Natural killer cell (primary cell): ENCODE results near the gene LMNTD2. TPM values are rescaled to one million over a fixed set of nuclear protein-coding genes. Genes with fewer than 3 reads are reported as not detected.

Source experiments
- ATAC-seq, 3 donors: fragments of 150-1000 bp in 2 of 3; fragments of 200-7000 bp in 1 of 3; cut with Tn5 transposase; 1 replicate in 1 of 3; 2 replicates in 2 of 3; pipeline ENCODE4 v1.10.0; 2021; ENCODE audit warnings: mild to moderate bottlenecking in 2 of 3, moderate library complexity in 2 of 3
- DNase-seq, 2 donors: peaks; one replicate each; pipeline versions ENCODE4 v3.0.0 to v3.0.0-alpha.2; 2013 to 2021; ENCODE audit warnings: mixed read lengths in 1 of 2
- H3K27ac ChIP-seq: one replicate; pipeline ENCODE4 v1.5.1; 2013; ENCODE audit warnings: mild to moderate bottlenecking, low read length
- H3K27me3 ChIP-seq: one replicate; pipeline ENCODE4 v1.6.1; 2013; ENCODE audit warnings: low read length; ENCODE audit not compliant: control insufficient read depth, insufficient read depth
- H3K36me3 ChIP-seq: one replicate; pipeline ENCODE4 v1.6.1; 2013; ENCODE audit warnings: low read length; ENCODE audit not compliant: control insufficient read depth, insufficient read depth
- H3K4me1 ChIP-seq: one replicate; pipeline ENCODE4 v1.6.1; 2013; ENCODE audit warnings: low read length; ENCODE audit not compliant: control insufficient read depth, insufficient read depth
- H3K4me3 ChIP-seq: one replicate; pipeline ENCODE4 v1.5.1; 2013; ENCODE audit warnings: low read length
- H3K9me3 ChIP-seq: one replicate; pipeline ENCODE4 v1.6.1; 2013; ENCODE audit warnings: low read length; ENCODE audit not compliant: control insufficient read depth, insufficient read depth
- H3K27ac Mint-ChIP-seq, 2 donors: one replicate each; pipeline ENCODE4 v1.8.0; 2022; ENCODE audit warnings: mild to moderate bottlenecking in 2 of 2, mixed read lengths in 2 of 2, moderate library complexity in 1 of 2
- H3K27me3 Mint-ChIP-seq, 2 donors: one replicate each; pipeline ENCODE4 v1.8.0; 2022; ENCODE audit warnings: low read depth in 2 of 2, mixed read lengths in 2 of 2
- H3K36me3 Mint-ChIP-seq: one replicate; pipeline ENCODE4 v1.8.0; 2022; ENCODE audit warnings: mixed read lengths
- H3K4me1 Mint-ChIP-seq, 2 donors: one replicate each; pipeline ENCODE4 v1.8.0; 2022; ENCODE audit warnings: mixed read lengths in 2 of 2
- H3K4me3 Mint-ChIP-seq: one replicate; pipeline ENCODE4 v1.8.0; 2022; ENCODE audit warnings: mild to moderate bottlenecking, moderate library complexity, mixed read lengths
- H3K9me3 Mint-ChIP-seq, 2 donors: one replicate each; pipeline ENCODE4 v1.8.0; 2022; ENCODE audit warnings: mixed read lengths in 2 of 2
- WGBS: methylation state at CpG from one replicate; pipeline ENCODE4 v1.1.7; 2013; ENCODE audit warnings: missing lambda C conversion rate; ENCODE audit not compliant: insufficient coverage; 5-methylcytosine and 5-hydroxymethylcytosine counted together
- intact Hi-C: fragments of 100-400 bp; cut with micrococcal nuclease; formaldehyde crosslinking; loops from one replicate; pipeline ENCODE4 v1.14.2; 2022
- total RNA-seq, 4 donors: library from RNA; stranded (reverse); fragments of 120-200 nt in 1 of 4; gene quantifications; one replicate each; pipeline versions ENCODE4 v1.2.3 to v1.2.4, GENCODE V29; 2013 to 2022
- TF ChIP-seq, protein P1 (sequence below): fragments of 200-600 bp; IDR thresholded peaks from one replicate; pipeline ENCODE4 v1.8.0; 2022; ENCODE audit warnings: antibody characterized with exemption

Gene LMNTD2
- total RNA-seq, 3 donors from 2014 or later (not counting 1 experiment from before 2014, with no cell fraction given): 3.5 to 5.2 (median 5.0) TPM

- H3K36me3 Mint-ChIP-seq: peaks cover 8% of the 10 kb centered on the region
- Histone ChIP-seq H3K4me1 (peaks cover 15% of the 10 kb centered on the region), H3K9me3 (no peaks in the 10 kb centered on the region), H3K27ac (no peak overlapping the region), H3K27me3 (no peaks in the 10 kb centered on the region), H3K4me3 (no peak overlapping the region), H3K36me3 (peaks cover 64% of the 10 kb centered on the region)
- no peak overlapping the region for H3K4me3 Mint-ChIP-seq
- intact Hi-C loops: no loop called here
- 81% methylated on average over 11 of the region's 11 CpGs for WGBS
- TF ChIP-seq, protein P1, sequence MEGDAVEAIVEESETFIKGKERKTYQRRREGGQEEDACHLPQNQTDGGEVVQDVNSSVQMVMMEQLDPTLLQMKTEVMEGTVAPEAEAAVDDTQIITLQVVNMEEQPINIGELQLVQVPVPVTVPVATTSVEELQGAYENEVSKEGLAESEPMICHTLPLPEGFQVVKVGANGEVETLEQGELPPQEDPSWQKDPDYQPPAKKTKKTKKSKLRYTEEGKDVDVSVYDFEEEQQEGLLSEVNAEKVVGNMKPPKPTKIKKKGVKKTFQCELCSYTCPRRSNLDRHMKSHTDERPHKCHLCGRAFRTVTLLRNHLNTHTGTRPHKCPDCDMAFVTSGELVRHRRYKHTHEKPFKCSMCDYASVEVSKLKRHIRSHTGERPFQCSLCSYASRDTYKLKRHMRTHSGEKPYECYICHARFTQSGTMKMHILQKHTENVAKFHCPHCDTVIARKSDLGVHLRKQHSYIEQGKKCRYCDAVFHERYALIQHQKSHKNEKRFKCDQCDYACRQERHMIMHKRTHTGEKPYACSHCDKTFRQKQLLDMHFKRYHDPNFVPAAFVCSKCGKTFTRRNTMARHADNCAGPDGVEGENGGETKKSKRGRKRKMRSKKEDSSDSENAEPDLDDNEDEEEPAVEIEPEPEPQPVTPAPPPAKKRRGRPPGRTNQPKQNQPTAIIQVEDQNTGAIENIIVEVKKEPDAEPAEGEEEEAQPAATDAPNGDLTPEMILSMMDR: no peak
- peaks cover 16 to 34% of the 10 kb centered on the region in 2 donors for H3K4me1 Mint-ChIP-seq
- no peak overlapping the region for H3K27ac Mint-ChIP-seq
- no peaks in the 10 kb centered on the region for H3K9me3 Mint-ChIP-seq
- ATAC-seq (no peak), DNase-seq (no peak)
- no peaks in the 10 kb centered on the region for H3K27me3 Mint-ChIP-seq
Observed at GRCh38 chr11:590997-591396, 30.5 kb upstream of the LMNTD2 start.

GRCh38 chr11:589798-590197, 29.3 kb upstream of the LMNTD2 start:
- peaks cover 57% of the 10 kb centered on the region for H3K36me3 ChIP-seq

GRCh38 chr11:587978-588380, 27.4 kb upstream of the LMNTD2 start:
- H3K4me3 ChIP-seq: no peak overlapping the region
- peaks cover 16 to 29% of the 10 kb centered on the region in 2 donors for H3K4me1 Mint-ChIP-seq
- peaks cover 14% of the 10 kb centered on the region for H3K4me1 ChIP-seq
- peaks cover 55% of the 10 kb centered on the region for H3K36me3 ChIP-seq
- TF ChIP-seq, protein P1: no peak
- ATAC-seq (peak; percentile 83 to 90 (median 83)), DNase-seq (peak in 1 of 2 donors; percentile 87)
- H3K27me3 Mint-ChIP-seq: no peaks in the 10 kb centered on the region
- WGBS: 80% methylated on average over 6 of the region's 6 CpGs
- peak overlapping the region; percentile 56 for H3K27ac ChIP-seq
- peak overlapping the region; percentile 47 for H3K4me3 Mint-ChIP-seq
- intact Hi-C loops: no loop called here
- H3K9me3 Mint-ChIP-seq: no peaks in the 10 kb centered on the region
- H3K27me3 ChIP-seq: no peaks in the 10 kb centered on the region
- peaks cover 8% of the 10 kb centered on the region for H3K36me3 Mint-ChIP-seq
- peak overlapping the region; percentile 86 to 89 for H3K27ac Mint-ChIP-seq
- no peaks in the 10 kb centered on the region for H3K9me3 ChIP-seq

More at GRCh38 chr11:589798-590197, 29.3 kb upstream of the LMNTD2 start:
- DNase-seq: no peak
- H3K9me3 ChIP-seq: no peaks in the 10 kb centered on the region
- peaks cover 16 to 33% of the 10 kb centered on the region in 2 donors for H3K4me1 Mint-ChIP-seq
- H3K27ac Mint-ChIP-seq: peak overlapping the region in 1 of 2 donors; percentile 31
- WGBS: 93% methylated on average over 26 of the region's 26 CpGs
- no peak overlapping the region for H3K27ac ChIP-seq
- no peak overlapping the region for H3K4me3 ChIP-seq
- H3K4me3 Mint-ChIP-seq: no peak overlapping the region
- intact Hi-C loops: no loop called here
- no peaks in the 10 kb centered on the region for H3K27me3 ChIP-seq
- peaks cover 8% of the 10 kb centered on the region for H3K36me3 Mint-ChIP-seq
- no peak for ATAC-seq
- no peaks in the 10 kb centered on the region for H3K9me3 Mint-ChIP-seq
- H3K4me1 ChIP-seq: peaks cover 14% of the 10 kb centered on the region
- TF ChIP-seq, protein P1: no peak
- H3K27me3 Mint-ChIP-seq: no peaks in the 10 kb centered on the region

- peaks cover 53% of the 10 kb centered on the region for H3K36me3 ChIP-seq
- peak overlapping the region; percentile 56 for H3K27ac ChIP-seq
- H3K9me3 ChIP-seq: no peaks in the 10 kb centered on the region
- H3K4me1 ChIP-seq: peaks cover 14% of the 10 kb centered on the region
- H3K36me3 Mint-ChIP-seq: peaks cover 8% of the 10 kb centered on the region
- peaks cover 16 to 29% of the 10 kb centered on the region in 2 donors for H3K4me1 Mint-ChIP-seq
- ATAC-seq (peak in 1 of 3 donors; percentile 4), DNase-seq (no peak)
- peak overlapping the region; percentile 86 to 89 for H3K27ac Mint-ChIP-seq
- H3K27me3 Mint-ChIP-seq: no peaks in the 10 kb centered on the region
- no peaks in the 10 kb centered on the region for H3K27me3 ChIP-seq
- TF ChIP-seq, protein P1: no peak
- no peaks in the 10 kb centered on the region for H3K9me3 Mint-ChIP-seq
- 73% methylated on average over 7 of the region's 8 CpGs for WGBS
- intact Hi-C loops: no loop called here
- H3K4me3 ChIP-seq: no peak overlapping the region
- no peak overlapping the region for H3K4me3 Mint-ChIP-seq
Observed at GRCh38 chr11:587546-587945, 27.0 kb upstream of the LMNTD2 start.
